ENCODE data around the gene INPP5F.
"Not testable (repeated sequence)": the region's sequence is repeated elsewhere in the genome, so short reads cannot be mapped to it uniquely, and the experiment has no call there.

INPP5F gene

GRCh38 chr10:119863951-119864565 lies 138.2 kb downstream of the INPP5F start:
- DNase-seq (ENCODE audit: low read depth, low spot score): no peak

DNA sequence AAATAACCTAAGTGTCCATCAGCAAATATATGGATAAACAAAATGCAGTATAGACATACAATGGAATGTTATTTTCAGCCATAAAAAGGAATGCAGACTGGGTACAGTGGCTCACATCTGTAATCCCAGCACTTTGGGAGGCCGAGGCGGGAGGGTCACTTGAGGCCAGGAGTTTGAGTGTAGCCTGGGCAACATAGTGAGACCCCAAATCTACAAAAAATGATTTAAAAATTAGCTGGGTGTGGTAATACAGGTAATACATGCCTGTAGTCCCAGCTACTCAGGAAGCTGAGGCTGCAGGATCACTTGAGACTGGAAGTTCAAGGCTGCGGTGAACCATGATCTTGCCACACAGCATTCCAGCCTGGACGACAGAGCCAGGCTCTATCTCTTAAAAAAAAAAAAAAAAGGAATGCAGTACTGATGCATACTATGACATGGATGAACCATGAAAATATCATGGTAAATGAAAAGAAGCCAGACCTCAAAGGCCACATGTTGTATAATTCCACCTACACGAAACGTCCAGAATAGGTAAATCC lies 139.9 kb downstream of the INPP5F start:
- DNase-seq (ENCODE audit: low read depth, low spot score): no peak

DNA sequence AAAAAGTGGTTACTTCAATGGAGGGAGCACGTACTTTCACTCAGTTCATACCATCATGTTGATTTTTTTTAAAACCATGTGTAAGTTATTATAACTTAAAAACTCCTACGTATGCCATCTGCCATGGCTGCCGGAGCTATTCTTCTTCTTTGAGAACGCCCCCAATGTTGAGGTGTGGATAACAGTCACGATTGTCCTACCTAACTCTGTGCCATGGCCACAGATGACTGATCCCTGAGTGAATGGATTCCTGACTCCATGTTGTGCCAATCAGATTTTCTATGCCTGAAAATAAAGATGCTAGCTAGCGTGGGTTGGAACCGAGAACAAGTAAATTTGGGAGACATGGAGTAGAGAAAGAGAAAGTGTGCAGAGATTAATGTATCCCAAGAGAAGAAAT lies 141.5 kb downstream of the INPP5F start:
- DNase-seq (ENCODE audit: low read depth, low spot score): no peak

GRCh38 chr10:119869398-119869797 lies 143.5 kb downstream of the INPP5F start:
- not testable (repeated sequence) for DNase-seq (ENCODE audit: low read depth, low spot score)

DNA sequence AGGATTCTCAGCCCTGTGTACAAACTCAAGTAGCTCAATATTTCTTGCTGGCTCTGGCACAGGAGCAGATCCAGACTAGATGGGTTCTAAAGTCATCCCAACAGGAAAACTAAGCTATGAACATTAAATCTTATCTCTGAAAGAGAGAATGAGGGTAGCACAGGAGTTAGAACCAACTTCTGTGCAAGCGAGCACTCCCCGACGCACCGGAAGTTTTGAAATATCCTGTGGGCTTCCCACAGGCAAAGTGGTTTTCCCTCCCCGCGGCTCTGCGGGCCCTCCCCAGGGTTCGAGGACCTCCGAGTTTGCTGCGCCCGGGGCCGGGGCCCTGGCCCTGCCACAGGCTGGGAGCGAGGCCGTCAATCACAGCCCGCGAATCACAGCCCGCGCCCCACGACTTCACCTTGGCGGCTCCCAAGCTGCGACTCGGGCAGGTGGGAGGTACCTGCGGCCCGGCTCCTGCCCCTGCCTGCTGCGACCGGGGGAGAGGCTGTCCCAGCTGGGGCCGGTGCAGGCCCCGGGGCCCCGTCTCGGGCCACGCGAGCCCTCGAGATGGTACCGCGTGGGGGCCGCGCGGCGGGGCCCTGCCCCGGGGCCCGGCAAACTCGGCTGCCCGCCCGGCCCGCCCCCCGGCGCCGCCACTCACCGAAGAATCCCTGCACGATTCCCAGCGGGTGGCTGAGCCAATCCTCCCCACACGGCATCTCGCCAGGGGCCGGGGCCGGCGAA lies 146.2 kb downstream of the INPP5F start:
- DNase-seq (ENCODE audit: low read depth, low spot score): no peak

GRCh38 chr10:119872610-119872859 lies 146.7 kb downstream of the INPP5F start, which contains the start of gene MCMBP:
Gene MCMBP (minus strand): TSS chr10:119872843. CDS start chr10:119872584, 259 bp downstream.
- DNase-seq (ENCODE audit: low read depth, low spot score): no peak

- peak; percentile 40 for DNase-seq (ENCODE audit: low read depth, low spot score)
Measured at GRCh38 chr10:119872860-119873681, 147.2 kb downstream of the INPP5F start.

DNA sequence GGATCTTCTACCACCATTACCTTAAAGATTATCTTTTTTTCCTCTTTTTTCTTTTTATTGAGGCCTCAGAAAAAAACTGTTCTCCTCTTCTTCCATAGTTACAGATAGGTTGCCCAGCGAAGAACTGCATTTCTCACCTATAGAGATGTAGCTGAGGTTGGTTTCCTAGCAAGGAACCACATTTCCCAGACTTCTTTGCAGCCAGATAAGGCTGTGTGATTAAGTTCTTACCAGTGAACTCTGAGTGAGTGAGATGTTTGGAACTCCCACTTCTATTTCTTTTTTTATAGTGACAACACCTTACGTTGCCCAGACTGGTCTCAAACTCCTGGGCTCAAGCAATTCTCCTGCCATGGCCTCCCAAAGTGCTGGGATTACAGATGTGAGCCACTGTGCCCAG lies 152.7 kb downstream of the INPP5F start:
- DNase-seq (ENCODE audit: low read depth, low spot score): no peak
